ENCODE results near the gene KLHL29. TPM values are rescaled to one million over a fixed set of nuclear protein-coding genes. Genes with fewer than 3 reads are reported as not detected.

Gene KLHL29
- polyA plus RNA-seq, 1 of the 3 experiments (the other 2 are of a cell fraction) = 4.6 TPM

DNA sequence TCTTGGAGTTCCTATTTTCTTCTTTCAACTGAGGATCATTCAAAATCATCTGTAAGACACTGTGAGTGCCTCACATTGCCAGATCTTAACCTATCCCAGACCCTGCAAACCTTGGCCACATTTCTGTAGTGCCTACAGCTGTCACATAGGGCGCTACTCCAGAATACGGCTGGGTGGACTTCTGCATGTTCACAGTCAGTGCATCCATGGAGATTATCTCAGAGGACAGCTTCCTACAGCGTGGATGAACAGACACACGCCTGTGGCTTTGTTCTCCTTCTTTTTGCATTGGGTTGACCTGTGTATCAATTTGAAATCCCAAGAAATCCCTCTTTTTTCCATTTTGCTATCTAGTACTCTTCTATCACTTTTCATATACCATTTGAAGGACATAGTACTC, 1.9 kb upstream of the KLHL29 start:
- WGBS (ENCODE audit: low lambda C conversion rate) = 94% methylated on average over 4 of the region's 4 CpGs

More for the DNA sequence above, 1.9 kb upstream of the KLHL29 start:
- no peak for DNase-seq
- H3K4me2 ChIP-seq = no peak overlapping the region
- H3K4me1 ChIP-seq (ENCODE audit: control insufficient read depth in 1 of 2, insufficient read depth in 2 of 2, low read depth in 1 of 2, low read length in 1 of 2) = peaks cover 9 to 26% of the 10 kb centered on the region in 2 experiments; a peak in 3 of 4 replicates
- no peak overlapping the region for H2AFZ ChIP-seq (ENCODE audit: low read depth)
- no peaks in the 10 kb centered on the region for H3K9me3 ChIP-seq
- H3K79me2 ChIP-seq (ENCODE audit: insufficient read depth) = 0 out of 2 replicates have a peak, but pooled peaks cover 8% of the 10 kb centered on the region
- TF ChIP-seq CHD2 (IDR thresholded peaks at IDR 0.05; ENCODE audit: low read length, partially characterized antibody) (no peak), JUND (IDR thresholded peaks at IDR 0.05) (no peak), RXRA (IDR thresholded peaks at IDR 0.05; ENCODE audit: borderline replicate concordance, low read depth) (no peak), ELF1 (IDR thresholded peaks at IDR 0.05) (no peak), FOSL2 (IDR thresholded peaks at IDR 0.05; ENCODE audit: borderline replicate concordance, low read depth) (no peak), RAD21 (IDR thresholded peaks at IDR 0.05; ENCODE audit: low read length) (no peak), NFIC (IDR thresholded peaks at IDR 0.05; ENCODE audit: borderline replicate concordance) (no peak), TAF1 (IDR thresholded peaks at IDR 0.05; ENCODE audit: borderline replicate concordance, low read depth, low read length) (no peak), MXI1 (IDR thresholded peaks at IDR 0.05; ENCODE audit: low read depth, low read length) (no peak), SIN3A (IDR thresholded peaks at IDR 0.05; ENCODE audit: borderline replicate concordance, low read depth, low read length) (no peak), TEAD4 (IDR thresholded peaks at IDR 0.05; ENCODE audit: borderline replicate concordance, insufficient read depth) (no peak), GABPA (IDR thresholded peaks at IDR 0.05; ENCODE audit: low read depth) (no peak), FOXJ3 (CRISPR knock-in tag; IDR thresholded peaks at IDR 0.05) (no peak), YY1 (IDR thresholded peaks at IDR 0.05; ENCODE audit: low read depth) (no peak), FOXM1 (IDR thresholded peaks at IDR 0.05; ENCODE audit: low read depth) (no peak)
- TF ChIP-seq, protein P1, sequence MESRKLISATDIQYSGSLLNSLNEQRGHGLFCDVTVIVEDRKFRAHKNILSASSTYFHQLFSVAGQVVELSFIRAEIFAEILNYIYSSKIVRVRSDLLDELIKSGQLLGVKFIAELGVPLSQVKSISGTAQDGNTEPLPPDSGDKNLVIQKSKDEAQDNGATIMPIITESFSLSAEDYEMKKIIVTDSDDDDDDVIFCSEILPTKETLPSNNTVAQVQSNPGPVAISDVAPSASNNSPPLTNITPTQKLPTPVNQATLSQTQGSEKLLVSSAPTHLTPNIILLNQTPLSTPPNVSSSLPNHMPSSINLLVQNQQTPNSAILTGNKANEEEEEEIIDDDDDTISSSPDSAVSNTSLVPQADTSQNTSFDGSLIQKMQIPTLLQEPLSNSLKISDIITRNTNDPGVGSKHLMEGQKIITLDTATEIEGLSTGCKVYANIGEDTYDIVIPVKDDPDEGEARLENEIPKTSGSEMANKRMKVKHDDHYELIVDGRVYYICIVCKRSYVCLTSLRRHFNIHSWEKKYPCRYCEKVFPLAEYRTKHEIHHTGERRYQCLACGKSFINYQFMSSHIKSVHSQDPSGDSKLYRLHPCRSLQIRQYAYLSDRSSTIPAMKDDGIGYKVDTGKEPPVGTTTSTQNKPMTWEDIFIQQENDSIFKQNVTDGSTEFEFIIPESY (IDR thresholded peaks at IDR 0.05; ENCODE audit: borderline replicate concordance, low read depth) = no peak
- TF ChIP-seq, protein P2, sequence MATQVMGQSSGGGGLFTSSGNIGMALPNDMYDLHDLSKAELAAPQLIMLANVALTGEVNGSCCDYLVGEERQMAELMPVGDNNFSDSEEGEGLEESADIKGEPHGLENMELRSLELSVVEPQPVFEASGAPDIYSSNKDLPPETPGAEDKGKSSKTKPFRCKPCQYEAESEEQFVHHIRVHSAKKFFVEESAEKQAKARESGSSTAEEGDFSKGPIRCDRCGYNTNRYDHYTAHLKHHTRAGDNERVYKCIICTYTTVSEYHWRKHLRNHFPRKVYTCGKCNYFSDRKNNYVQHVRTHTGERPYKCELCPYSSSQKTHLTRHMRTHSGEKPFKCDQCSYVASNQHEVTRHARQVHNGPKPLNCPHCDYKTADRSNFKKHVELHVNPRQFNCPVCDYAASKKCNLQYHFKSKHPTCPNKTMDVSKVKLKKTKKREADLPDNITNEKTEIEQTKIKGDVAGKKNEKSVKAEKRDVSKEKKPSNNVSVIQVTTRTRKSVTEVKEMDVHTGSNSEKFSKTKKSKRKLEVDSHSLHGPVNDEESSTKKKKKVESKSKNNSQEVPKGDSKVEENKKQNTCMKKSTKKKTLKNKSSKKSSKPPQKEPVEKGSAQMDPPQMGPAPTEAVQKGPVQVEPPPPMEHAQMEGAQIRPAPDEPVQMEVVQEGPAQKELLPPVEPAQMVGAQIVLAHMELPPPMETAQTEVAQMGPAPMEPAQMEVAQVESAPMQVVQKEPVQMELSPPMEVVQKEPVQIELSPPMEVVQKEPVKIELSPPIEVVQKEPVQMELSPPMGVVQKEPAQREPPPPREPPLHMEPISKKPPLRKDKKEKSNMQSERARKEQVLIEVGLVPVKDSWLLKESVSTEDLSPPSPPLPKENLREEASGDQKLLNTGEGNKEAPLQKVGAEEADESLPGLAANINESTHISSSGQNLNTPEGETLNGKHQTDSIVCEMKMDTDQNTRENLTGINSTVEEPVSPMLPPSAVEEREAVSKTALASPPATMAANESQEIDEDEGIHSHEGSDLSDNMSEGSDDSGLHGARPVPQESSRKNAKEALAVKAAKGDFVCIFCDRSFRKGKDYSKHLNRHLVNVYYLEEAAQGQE (IDR thresholded peaks at IDR 0.05; ENCODE audit: low read depth, low read length) = no peak
- TF ChIP-seq, protein P3, sequence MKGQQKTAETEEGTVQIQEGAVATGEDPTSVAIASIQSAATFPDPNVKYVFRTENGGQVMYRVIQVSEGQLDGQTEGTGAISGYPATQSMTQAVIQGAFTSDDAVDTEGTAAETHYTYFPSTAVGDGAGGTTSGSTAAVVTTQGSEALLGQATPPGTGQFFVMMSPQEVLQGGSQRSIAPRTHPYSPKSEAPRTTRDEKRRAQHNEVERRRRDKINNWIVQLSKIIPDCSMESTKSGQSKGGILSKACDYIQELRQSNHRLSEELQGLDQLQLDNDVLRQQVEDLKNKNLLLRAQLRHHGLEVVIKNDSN (IDR thresholded peaks at IDR 0.05; ENCODE audit: borderline replicate concordance, low read depth) = no peak
- TF ChIP-seq, protein P4, sequence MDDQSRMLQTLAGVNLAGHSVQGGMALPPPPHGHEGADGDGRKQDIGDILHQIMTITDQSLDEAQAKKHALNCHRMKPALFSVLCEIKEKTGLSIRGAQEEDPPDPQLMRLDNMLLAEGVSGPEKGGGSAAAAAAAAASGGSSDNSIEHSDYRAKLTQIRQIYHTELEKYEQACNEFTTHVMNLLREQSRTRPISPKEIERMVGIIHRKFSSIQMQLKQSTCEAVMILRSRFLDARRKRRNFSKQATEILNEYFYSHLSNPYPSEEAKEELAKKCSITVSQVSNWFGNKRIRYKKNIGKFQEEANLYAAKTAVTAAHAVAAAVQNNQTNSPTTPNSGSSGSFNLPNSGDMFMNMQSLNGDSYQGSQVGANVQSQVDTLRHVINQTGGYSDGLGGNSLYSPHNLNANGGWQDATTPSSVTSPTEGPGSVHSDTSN (IDR thresholded peaks at IDR 0.05) = no peak
- H3K27me3 ChIP-seq (ENCODE audit: insufficient read depth) = no peaks in the 10 kb centered on the region
- H3K9me2 ChIP-seq = no peaks in the 10 kb centered on the region
- H3K36me3 ChIP-seq (replicated peaks in 1 of 2; ENCODE audit: control insufficient read depth in 1 of 2, insufficient read depth in 2 of 2, low read length in 1 of 2) = no peaks in the 10 kb centered on the region
- H3K4me3 ChIP-seq (ENCODE audit: low read depth in 2 of 2, low read length in 1 of 2) = no peak overlapping the region
- CTCF ChIA-PET = interaction anchor here (1.1 to 1.9 kb wide), 3 partner anchors 10 to 32 kb away, joined by 3 to 8 read pairs (median 5); no protein-coding TSS in a partner anchor
- no peak overlapping the region for H3K27ac ChIP-seq (ENCODE audit: low read depth in 2 of 2, low read length in 1 of 2)
- no peak overlapping the region for H3K9ac ChIP-seq
- no peaks in the 10 kb centered on the region for H3F3A ChIP-seq (replicated peaks; ENCODE audit: insufficient read depth)
- POLR2A ChIA-PET = no interaction called here
- peaks cover 7% of the 10 kb centered on the region; the same call in 1 of the 2 replicates for H4K20me1 ChIP-seq (ENCODE audit: insufficient read depth)

Data from SK-N-SH (cell line).